GM21515 (cell line): ENCODE results near the gene CFAP92.
A peak's percentile ranks its signal among the peaks of the same experiment; 100 is the strongest.
"Not testable (repeated sequence)": the region's sequence is repeated elsewhere in the genome, so short reads cannot be mapped to it uniquely, and the experiment has no call there.

Experiments used
- ATAC-seq: cut with Tn5 transposase; IDR thresholded peaks from one replicate; pipeline ENCODE4 v1.9.1; 2021; ENCODE audit not compliant: unreplicated experiment

The CFAP92 gene

DNA sequence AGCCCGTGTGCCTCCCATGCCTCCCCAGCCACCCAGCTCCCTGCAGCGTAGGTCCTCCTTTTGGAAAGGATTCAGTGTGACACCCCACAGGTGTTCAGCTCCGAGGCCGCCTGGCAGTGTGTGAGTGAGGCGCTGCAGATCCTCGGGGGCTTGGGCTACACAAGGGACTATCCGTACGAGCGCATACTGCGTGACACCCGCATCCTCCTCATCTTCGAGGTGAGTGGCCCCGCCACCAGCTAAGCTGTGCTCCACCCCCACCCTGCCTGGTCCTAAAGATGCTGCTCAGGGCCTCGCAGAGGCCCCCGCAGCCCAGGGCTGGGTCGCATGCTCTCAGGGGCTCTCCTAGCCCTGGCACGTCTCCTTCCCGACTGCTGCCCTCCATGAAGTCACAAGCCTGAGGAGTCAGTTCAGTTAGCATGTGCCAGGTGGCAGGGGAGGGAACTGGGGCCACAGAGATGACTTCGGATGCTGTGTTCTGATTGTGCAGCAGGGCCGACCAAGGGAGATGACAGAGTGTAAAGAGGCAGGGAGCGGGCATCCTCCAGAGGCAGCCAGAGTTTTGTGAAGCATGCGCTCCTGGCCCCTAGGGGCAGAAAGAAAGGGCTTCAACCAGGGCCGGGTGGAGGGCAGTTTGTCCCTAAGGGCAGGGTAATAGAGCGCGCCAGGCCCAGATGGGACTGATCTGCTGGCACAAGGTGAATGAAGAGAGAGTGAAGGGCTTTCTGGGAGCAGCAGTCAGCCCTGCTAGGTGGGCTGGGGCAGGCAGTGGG, 87.7 kb downstream of the CFAP92 start:
- no peak for ATAC-seq

DNA sequence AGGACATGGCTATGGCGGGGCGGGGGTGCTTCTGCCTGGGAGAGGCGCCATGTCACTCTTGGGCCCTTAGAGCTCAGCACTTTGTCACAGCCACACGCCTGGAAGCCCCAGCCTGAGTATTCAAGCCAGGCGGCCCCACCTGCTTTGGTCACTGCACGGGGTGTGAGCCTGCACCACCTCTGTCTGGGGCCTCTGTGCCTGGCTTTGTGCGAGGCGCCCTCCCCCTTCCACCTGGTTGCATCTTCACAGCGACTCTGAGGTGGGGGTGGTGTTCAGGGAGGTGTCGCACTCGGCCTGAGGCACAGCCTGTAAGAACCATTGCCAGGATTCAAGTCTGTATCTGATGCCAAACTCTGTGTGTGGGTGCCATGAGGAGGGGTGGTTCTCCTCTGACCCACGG, 90.4 kb downstream of the CFAP92 start:
- ATAC-seq: no peak

DNA sequence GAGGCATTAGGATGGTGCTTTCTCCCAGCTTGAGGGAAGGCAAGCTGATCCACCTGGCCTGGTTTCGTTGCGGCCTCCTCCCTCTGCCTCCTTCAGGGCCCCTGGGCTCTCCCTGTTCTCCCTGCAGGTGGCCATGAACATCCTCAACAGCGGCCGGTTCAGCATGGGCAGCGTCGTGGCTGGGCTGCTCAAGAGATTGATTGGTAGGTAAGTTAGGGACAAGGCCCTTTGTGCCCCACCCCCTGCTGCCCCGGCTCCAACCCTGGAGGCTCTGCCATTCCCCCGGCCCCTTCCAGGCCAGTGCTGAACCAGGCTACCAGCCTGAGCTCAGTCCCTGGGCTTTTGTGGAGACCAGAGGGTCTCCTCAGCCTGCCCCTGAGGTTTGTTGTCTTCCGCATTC, 91.5 kb downstream of the CFAP92 start:
- ATAC-seq: no peak

- no peak for ATAC-seq
Measured at GRCh38 chr3:128895843-128896697, 97.8 kb downstream of the CFAP92 start.

GRCh38 chr3:128889139-128889894, 104.6 kb downstream of the CFAP92 start:
- no peak for ATAC-seq

DNA sequence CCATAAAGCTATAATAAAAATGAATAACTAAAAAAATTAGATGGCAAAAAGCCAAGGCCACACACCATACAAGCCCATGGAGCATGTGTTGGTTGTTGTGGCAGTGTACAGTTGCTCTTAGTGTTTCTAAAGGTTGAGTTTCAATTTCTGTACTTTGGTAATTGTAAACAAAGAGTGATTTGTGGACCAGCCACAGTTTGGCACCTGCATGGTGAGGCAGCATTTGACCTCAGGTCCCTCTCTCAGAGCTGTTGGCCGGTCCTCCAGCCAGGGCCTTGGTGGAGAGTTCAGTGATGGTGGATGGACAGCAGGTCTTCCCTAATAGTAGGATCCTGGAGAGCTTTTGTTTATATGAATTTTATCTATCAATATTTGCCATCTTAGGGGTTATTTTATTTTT, 108.9 kb downstream of the CFAP92 start:
- no peak for ATAC-seq

- no peak for ATAC-seq
Measured at GRCh38 chr3:128882719-128883118, 111.2 kb downstream of the CFAP92 start.

DNA sequence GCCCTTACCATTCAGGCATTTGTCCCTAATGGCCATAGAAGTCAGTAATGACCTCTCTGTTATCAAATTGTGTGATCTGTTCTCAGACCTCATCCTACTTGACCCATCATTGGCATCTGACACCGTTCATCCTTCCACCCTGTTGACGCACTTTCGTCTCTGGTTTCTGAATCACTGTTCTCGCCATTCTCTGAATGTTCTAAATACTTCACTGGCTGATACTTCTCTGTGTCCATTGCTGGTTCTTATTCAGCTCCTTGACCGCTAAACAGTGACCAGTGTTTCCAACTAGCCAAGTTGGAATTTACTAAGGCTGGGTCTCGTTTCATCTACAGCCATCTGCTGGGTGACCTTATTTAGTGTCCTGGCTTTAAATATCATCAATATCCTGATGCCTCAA, 112.3 kb downstream of the CFAP92 start:
- no peak for ATAC-seq

DNA sequence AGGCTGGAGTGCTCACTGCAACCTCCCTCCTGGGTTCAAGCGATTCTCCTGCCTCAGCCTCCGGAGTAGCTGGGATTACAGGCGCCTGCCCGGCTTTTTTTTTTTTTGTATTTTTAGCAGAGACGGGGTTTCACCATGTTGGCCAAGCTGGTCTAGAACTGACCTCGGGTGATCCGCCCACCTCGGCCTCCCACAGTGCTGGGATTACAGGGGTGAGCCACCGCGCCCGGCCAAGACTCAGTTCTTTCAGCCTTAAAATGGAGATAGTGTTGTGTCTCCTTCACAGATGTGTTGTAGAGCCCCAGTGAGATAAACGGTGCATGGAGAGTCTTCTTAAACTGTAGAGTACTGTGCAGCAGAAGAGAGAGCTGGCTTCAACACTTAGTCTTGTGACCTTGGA, 113.4 kb downstream of the CFAP92 start:
- not testable (repeated sequence) for ATAC-seq

DNA sequence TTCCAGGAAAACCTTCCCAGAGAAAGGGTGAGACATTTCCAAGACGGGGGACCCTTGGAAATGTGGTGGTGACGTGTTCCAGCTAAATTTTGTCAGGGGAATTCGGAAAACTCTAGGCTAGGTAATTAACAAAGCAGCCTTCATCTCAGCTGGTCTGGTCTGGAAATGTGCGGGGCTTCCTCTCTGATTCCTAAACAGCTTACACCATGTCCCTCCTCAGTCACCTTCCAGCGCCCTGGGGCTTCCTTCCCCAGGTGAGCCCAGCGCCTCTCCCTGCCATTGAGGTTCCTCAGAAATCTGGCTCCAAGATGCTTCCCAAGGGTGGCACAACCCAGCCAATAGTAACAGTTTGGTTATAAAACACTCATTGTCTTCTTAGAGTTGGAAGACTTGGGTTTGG, 113.9 kb downstream of the CFAP92 start:
- ATAC-seq: no peak

- peak; percentile 88 for ATAC-seq
Measured at GRCh38 chr3:128879125-128879969, 114.5 kb downstream of the CFAP92 start, which contains the start of gene ACAD9. ACAD9 (plus strand) TSS chr3:128879620; CDS start chr3:128879692, 72 bp downstream.

GRCh38 chr3:128878556-128879124, 115.2 kb downstream of the CFAP92 start:
- peak; percentile 18 for ATAC-seq

GRCh38 chr3:128878011-128878457, 115.8 kb downstream of the CFAP92 start:
- ATAC-seq: no peak

- ATAC-seq: no peak
Measured at GRCh38 chr3:128875556-128876120, 118.2 kb downstream of the CFAP92 start.

GRCh38 chr3:128874481-128875180, 119.2 kb downstream of the CFAP92 start:
- ATAC-seq: no peak

- ATAC-seq: no peak
Measured at GRCh38 chr3:128873244-128874022, 120.4 kb downstream of the CFAP92 start.

DNA sequence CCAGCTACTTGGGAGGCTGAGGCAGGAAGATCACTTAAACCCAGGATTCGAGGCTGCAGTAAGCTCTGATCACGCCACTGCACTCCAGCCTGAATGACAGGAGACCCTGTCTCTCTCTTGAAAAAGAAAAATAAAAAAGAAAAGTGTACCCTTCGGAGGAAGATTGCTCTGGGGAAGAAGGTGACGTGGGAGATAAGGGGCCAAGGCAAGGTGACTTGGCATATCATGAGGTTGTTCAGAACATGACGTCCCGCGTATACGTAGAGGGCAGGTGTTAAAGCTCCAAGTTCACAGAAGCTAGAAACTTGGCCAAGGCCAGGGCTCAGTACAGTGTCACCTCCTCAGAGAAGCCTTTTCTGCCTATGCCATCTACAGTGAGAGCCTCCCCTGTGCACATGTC, 121.1 kb downstream of the CFAP92 start:
- ATAC-seq: no peak

GRCh38 chr3:128872282-128872681, 121.6 kb downstream of the CFAP92 start:
- no peak for ATAC-seq
